ENCODE results near the gene MYO16. TPM values are rescaled to one million over a fixed set of nuclear protein-coding genes. Genes with fewer than 3 reads are reported as not detected.
A peak's percentile ranks its signal among the peaks of the same experiment; 100 is the strongest.

Gene MYO16
- total RNA-seq, 1 experiment from 2014 or later = 0.49 TPM

DNA sequence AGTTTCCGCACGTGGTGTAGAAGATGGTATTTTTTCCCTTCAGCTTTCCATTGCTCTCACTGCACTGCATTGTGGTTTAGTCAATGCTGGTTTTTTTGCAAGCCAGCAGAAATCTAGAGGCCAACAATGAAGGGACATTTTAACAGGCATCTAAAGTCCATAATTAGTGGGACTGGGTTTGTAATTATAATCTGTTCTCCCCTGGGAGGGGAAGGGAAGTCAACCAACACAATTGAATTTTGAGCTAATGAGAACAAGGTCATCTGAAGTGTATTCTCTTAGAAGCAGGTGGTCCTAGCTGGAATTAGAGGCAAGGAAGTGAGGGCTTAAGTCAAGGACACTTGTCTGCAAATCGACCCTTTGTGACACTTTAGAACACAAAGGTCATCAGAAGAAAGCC, 156.4 kb downstream of the MYO16 start:
- POLR2A ChIA-PET (ENCODE audit: low non-redundant PET) = no interaction called here
- no peak for DNase-seq (ENCODE audit: low spot score)
- H3K36me3 ChIP-seq (ENCODE audit: insufficient read depth, low read length, poor library complexity, severe bottlenecking) = no peaks in the 10 kb centered on the region
- H3K27me3 ChIP-seq (replicated peaks; ENCODE audit: insufficient read depth, low read depth, low read length, poor library complexity) = no peaks in the 10 kb centered on the region
- no peak overlapping the region for H3K27ac ChIP-seq (ENCODE audit: low read depth, low read length, poor library complexity, severe bottlenecking)
- H3K4me3 ChIP-seq (ENCODE audit: low read depth, low read length, poor library complexity, severe bottlenecking) = no peak overlapping the region
- BruUV-seq (replicated peaks) = no TSS peak
- CTCF ChIA-PET = no interaction called here
- intact Hi-C loops (cut with micrococcal nuclease; ENCODE audit: unreplicated experiment) = no loop called here
- no peaks in the 10 kb centered on the region for H3K9me3 ChIP-seq (ENCODE audit: low read depth, low read length, poor library complexity, severe bottlenecking)
- H3K4me1 ChIP-seq (ENCODE audit: insufficient read depth, low read length, poor library complexity, severe bottlenecking) = no peaks in the 10 kb centered on the region
- TF ChIP-seq EZH2 (IDR thresholded peaks at IDR 0.05; ENCODE audit: borderline replicate concordance, low read depth, low read length, poor library complexity, severe bottlenecking) = no peak
- TF ChIP-seq, protein P1, sequence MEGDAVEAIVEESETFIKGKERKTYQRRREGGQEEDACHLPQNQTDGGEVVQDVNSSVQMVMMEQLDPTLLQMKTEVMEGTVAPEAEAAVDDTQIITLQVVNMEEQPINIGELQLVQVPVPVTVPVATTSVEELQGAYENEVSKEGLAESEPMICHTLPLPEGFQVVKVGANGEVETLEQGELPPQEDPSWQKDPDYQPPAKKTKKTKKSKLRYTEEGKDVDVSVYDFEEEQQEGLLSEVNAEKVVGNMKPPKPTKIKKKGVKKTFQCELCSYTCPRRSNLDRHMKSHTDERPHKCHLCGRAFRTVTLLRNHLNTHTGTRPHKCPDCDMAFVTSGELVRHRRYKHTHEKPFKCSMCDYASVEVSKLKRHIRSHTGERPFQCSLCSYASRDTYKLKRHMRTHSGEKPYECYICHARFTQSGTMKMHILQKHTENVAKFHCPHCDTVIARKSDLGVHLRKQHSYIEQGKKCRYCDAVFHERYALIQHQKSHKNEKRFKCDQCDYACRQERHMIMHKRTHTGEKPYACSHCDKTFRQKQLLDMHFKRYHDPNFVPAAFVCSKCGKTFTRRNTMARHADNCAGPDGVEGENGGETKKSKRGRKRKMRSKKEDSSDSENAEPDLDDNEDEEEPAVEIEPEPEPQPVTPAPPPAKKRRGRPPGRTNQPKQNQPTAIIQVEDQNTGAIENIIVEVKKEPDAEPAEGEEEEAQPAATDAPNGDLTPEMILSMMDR (conservative IDR thresholded peaks at IDR 0.05; ENCODE audit: low read depth, low read length) = no peak

GRCh38 chr13:108786456-108787200, 157.2 kb downstream of the MYO16 start:
- intact Hi-C loops (cut with micrococcal nuclease; ENCODE audit: unreplicated experiment) = no loop called here
- Histone ChIP-seq H3K27me3 (replicated peaks; ENCODE audit: insufficient read depth, low read depth, low read length, poor library complexity) (no peaks in the 10 kb centered on the region), H3K36me3 (ENCODE audit: insufficient read depth, low read length, poor library complexity, severe bottlenecking) (no peaks in the 10 kb centered on the region), H3K27ac (ENCODE audit: low read depth, low read length, poor library complexity, severe bottlenecking) (no peak overlapping the region), H3K4me3 (ENCODE audit: low read depth, low read length, poor library complexity, severe bottlenecking) (no peak overlapping the region), H3K9me3 (ENCODE audit: low read depth, low read length, poor library complexity, severe bottlenecking) (no peaks in the 10 kb centered on the region), H3K4me1 (ENCODE audit: insufficient read depth, low read length, poor library complexity, severe bottlenecking) (no peaks in the 10 kb centered on the region)
- CTCF ChIA-PET = no interaction called here
- TF ChIP-seq, protein P1 (conservative IDR thresholded peaks at IDR 0.05; ENCODE audit: low read depth, low read length) = no peak
- TF ChIP-seq EZH2 (IDR thresholded peaks at IDR 0.05; ENCODE audit: borderline replicate concordance, low read depth, low read length, poor library complexity, severe bottlenecking) = no peak
- peak; percentile 5 for DNase-seq (ENCODE audit: low spot score)
- no TSS peak for BruUV-seq (replicated peaks)
- POLR2A ChIA-PET (ENCODE audit: low non-redundant PET) = no interaction called here

DNA sequence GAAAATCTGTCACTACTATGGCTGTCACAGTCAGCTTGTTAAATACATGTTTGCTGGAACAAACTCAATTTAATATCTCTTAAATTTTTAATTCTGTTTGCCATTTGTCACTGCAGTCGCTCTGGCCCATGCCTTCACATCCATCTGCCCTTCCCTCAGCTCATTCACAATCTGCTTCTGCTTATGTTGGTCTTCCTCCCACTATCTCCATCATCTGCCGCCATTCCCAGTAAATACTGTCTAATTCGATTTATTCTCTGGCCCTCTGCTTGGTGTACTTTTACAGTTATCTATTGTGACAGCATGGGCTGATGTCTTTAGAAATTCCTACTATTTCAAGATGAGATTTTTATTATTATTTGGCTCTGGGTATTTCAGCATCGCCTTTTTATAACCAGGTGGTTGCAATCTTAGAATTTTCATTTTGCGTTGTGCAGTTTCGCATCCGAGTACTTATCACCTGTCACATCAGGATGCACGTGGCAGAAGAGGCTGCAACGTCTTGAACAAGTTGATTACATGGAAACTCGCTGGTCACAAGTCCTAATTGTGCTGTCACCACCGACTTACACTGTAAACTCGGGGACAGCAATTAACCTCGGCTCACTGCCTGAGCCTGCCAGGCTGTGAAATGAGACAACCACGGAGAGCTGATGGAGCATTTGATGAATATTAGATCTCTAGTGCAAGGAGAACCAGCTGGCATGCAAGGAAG, 158.4 kb downstream of the MYO16 start:
- H3K4me3 ChIP-seq (ENCODE audit: low read depth, low read length, poor library complexity, severe bottlenecking) = no peak overlapping the region
- TF ChIP-seq EZH2 (IDR thresholded peaks at IDR 0.05; ENCODE audit: borderline replicate concordance, low read depth, low read length, poor library complexity, severe bottlenecking) = no peak
- TF ChIP-seq, protein P1 (conservative IDR thresholded peaks at IDR 0.05; ENCODE audit: low read depth, low read length) = no peak
- H3K27ac ChIP-seq (ENCODE audit: low read depth, low read length, poor library complexity, severe bottlenecking) = no peak overlapping the region
- no peak for DNase-seq (ENCODE audit: low spot score)
- no peaks in the 10 kb centered on the region for H3K36me3 ChIP-seq (ENCODE audit: insufficient read depth, low read length, poor library complexity, severe bottlenecking)
- ChIA-PET POLR2A (ENCODE audit: low non-redundant PET) (no interaction called here), CTCF (no interaction called here)
- no peaks in the 10 kb centered on the region for H3K27me3 ChIP-seq (replicated peaks; ENCODE audit: insufficient read depth, low read depth, low read length, poor library complexity)
- no peaks in the 10 kb centered on the region for H3K4me1 ChIP-seq (ENCODE audit: insufficient read depth, low read length, poor library complexity, severe bottlenecking)
- BruUV-seq (replicated peaks) = no TSS peak
- no peaks in the 10 kb centered on the region for H3K9me3 ChIP-seq (ENCODE audit: low read depth, low read length, poor library complexity, severe bottlenecking)
- intact Hi-C loops (cut with micrococcal nuclease; ENCODE audit: unreplicated experiment) = no loop called here
